HEK293 (cell line): ENCODE data around the gene SYPL2.

ENCODE experiments used
- CTCF ChIP-seq: fragments of 450-650 bp; formaldehyde crosslinking; IDR thresholded peaks from 2 replicates; pipeline ENCODE4 v1.5.1; 2016; ENCODE audit warnings: missing biosample characterization, missing genetic modification characterization
- PRDM1 ChIP-seq: fragments of 450-650 bp; formaldehyde crosslinking; IDR thresholded peaks from 2 replicates; pipeline ENCODE4; 2016; ENCODE audit warnings: missing biosample characterization, missing genetic modification characterization
- ZBTB17 ChIP-seq: fragments of 450-650 bp; formaldehyde crosslinking; IDR thresholded peaks from 2 replicates; pipeline ENCODE4 v1.5.1; 2016; ENCODE audit warnings: missing biosample characterization, missing genetic modification characterization
- ZSCAN30 ChIP-seq: fragments of 450-650 bp; IDR thresholded peaks from 2 replicates; pipeline ENCODE4 v1.5.1; 2018; ENCODE audit warnings: missing biosample characterization, mild to moderate bottlenecking, missing genetic modification characterization, moderate library complexity

- TF ChIP-seq ZBTB17 (tag by site-specific recombination) (no peak), CTCF (tag by site-specific recombination) (no peak), PRDM1 (tag by site-specific recombination) (no peak), ZSCAN30 (tag by site-specific recombination) (no peak)
Observed at GRCh38 chr1:109521002-109521951, 54.9 kb downstream of the SYPL2 start.
